ENCODE measurements around the gene TACR1.

TACR1 gene

DNA sequence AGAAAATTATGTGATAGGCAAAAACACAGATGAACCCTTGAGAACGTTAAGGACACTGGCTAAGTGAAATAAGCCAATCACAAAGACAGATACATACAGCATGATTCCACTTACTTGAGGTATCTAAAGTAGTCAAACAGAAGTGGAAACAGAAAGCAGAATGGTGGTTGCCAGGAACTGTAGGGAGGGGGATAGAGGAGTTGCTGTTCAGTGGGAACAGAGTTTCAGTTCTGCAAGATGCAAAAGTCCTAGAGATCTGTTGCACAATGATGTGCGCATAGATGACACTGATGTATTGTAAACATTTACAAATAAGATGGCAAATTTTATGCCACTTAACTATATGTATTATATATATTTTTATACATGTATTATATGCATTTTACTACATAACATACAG is 181.2 kb downstream of the TACR1 start:
- no peak for DNase-seq (ENCODE audit: low read depth)

DNA sequence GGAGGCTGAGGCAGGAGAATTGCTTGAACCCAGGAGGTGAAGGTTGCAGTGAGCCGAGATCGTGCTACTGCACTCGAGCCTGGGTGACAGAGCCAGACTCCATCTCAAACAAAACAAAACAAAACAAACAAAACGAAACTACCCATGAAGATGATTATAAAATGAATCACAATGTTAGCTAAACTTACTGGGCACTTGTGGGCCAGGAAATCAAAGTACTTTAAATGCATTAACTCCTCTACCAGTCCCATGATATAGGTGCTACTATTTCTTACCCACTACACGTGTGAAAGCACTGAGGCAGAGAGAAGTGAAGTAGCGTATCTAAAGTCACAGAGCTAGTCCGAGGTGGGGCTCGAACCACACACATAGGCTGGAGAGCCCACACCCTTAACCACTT is 187.2 kb downstream of the TACR1 start:
- no peak for DNase-seq (ENCODE audit: low read depth)

DNA sequence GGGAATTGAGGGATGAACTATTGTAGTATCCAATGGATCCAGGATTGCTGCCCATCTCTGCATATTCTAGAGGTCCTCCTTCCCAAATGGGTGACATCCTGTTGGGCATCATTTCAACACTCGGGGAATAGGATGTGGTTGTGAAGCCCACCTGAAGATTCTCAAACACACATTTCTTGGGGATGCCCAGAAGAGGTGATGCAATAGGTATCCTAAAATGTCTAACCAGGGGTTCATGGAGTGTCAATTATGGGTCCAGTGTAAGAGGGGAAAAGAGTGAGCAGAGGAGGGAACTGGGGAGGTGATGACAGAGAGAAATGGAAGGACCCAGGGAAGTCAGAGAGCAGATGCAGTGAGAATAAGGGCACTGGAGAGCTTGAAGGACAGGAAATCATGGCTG is 188.7 kb downstream of the TACR1 start:
- DNase-seq (ENCODE audit: low read depth), result no peak

DNA sequence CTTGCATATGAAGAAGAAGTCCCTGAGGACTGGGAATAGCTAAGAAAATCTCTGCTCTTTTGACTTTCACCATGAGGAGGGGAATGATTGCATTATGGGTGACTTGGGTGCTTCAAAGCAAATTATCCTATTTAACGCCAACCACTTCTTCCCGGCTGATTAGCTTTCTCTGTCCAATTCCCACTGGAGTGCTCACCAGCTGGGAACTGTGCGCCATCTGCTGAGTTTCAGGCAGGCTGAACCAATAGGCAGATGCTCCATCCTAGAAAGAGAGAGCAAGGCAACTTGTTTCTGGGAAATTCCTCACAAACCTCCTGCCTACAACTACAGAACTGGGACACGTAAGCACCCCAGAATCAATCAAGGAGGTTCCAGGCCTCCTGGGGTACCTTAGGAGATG is 191.5 kb downstream of the TACR1 start:
- DNase-seq (ENCODE audit: low read depth), result no peak

DNA sequence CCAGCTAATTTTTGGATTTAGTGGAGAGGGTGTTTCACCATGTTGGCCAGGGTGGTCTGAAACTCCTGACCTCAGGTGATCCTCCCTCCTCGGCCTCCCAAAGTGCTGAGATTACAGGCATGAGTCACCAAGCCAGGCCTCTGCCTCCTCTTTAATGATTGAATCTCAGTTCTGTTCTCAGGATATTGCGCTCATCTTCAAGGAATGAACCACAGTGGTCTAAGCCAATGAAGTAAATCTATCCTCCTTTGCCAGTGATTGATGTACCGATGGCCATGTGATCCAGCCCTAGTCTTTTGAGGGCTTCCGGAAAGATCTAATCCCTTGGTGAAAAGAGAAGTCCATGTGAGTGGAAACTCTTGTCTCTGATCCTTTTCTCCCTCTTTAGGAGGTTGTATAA is 192.3 kb downstream of the TACR1 start:
- no peak for DNase-seq (ENCODE audit: low read depth)

DNA sequence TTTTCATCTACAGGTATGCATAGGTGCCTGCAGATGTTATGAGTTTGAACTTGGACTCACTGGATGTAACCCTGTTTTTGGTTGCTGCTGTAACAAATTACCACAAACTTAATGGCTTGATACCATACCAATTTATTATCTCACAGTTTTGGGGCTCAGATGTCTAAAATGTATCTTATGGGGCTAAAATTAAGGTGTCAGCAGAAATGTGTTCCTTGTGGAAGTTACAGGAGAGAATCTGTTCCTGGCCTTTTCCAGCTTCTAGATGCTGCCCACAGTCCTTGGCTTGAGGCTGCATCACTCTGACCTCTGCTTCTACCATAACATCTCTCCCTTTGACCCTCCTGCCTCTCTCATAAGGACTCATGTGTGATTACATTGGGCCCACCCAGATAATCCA is 193.3 kb downstream of the TACR1 start:
- DNase-seq (ENCODE audit: low read depth), result no peak

DNA sequence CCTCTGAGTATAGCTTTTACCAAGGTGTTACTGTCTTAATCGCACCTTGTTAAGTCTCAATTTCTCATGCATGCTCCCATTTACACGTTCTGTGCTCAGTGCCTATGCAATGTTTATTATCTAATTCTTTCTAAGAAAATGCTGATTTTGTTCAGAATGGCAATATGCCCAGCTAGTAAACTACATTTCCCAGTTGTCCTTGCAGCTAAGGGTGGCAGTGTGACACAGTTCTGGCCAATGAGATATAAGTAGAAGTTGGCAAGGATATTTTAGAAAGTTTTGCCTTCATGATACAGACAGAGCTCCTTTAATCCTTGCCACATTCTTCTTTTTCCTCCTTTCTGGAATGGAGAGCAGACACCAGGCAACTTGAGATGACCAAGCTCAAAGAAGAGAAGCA is 195.5 kb downstream of the TACR1 start:
- DNase-seq (ENCODE audit: low read depth), result no peak

DNA sequence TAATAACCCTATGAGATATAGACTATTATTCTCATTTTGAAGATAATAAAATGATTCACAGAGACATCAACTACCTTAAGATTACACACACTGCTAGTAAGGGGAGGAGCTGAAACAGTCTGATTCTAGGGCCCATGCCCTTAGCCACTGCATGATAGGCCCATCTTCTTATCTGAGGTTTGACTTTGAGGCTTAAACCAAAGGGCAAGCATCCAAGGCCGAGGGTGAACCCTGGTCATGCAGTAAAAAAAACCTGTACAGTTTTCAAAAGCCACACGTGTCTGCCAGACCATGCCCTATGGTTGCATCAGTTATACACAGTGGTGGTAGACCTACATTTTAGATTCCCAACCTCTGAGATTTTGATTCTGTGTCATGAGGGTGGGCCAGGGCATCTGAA is 196.0 kb downstream of the TACR1 start:
- DNase-seq (ENCODE audit: low read depth), result no peak

DNA sequence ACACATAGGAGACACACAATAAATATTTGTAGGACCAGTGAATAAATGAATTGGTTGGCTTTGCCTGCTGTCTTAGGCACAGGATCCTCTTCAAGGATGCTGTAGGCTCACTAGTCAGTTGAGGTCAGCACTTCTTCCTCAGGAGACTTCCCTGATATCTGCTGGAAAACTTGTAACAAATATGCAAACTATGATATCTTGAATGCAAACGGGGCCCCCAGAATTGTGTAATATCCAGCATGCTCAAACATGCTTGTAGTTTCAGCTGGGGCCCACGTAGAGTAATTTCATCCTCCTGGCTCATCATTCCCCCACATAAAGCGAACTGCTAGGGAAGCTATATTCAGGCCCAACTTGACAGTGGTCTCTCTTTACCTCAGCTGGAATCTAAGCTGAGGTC is 197.3 kb downstream of the TACR1 start:
- no peak for DNase-seq (ENCODE audit: low read depth)

DNA sequence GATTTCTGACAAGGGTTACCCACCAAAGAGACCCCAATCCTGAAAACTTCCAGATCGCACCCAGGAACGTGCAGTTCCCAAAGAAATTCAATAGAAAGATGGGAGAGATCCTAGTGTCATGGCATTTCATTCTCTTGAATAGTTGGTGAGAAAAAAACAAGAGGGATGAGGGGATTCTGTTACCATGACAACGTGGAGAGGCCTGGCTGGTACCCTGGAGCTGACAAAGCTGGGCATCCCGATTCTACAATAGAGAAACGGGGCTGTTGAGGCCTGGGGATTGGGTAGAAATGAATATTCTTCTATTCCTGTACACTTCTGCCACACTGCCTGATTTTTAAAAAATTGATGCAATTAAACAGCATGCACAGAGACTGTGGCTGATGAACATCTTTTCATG is 199.9 kb downstream of the TACR1 start:
- DNase-seq (ENCODE audit: low read depth), result no peak
